Panc1 (cell line): ENCODE measurements around the gene WRAP73. TPM values are rescaled to one million over a fixed set of nuclear protein-coding genes. Genes with fewer than 3 reads are reported as not detected.

Experiments
- ATAC-seq: fragments of 200-7000 bp; cut with Tn5 transposase; 2 replicates; pipeline ENCODE4 v1.9.1; 2020; ENCODE audit warnings: mild to moderate bottlenecking, moderate library complexity
- BruUV-seq: library from RNA; stranded (reverse); fragments of 400-500 nt; replicated peaks from 2 replicates; lab custom pipeline; 2021; lab: Mats Ljungman, UMichigan
- CTCF ChIA-PET: fragments of 300-600 bp; sonication (Branson Sonifier 250); formaldehyde crosslinking; loops from one replicate; lab custom pipeline; 2022; ENCODE audit warnings: antibody characterized with exemption; lab: Charles Lee
- POLR2A ChIA-PET: fragments of 300-600 bp; sonication (Branson Sonifier 250); formaldehyde crosslinking; loops from one replicate; lab custom pipeline; 2022; ENCODE audit warnings: antibody characterized with exemption; lab: Charles Lee
- DNase-seq: peaks from one replicate; pipeline ENCODE4 v3.0.0-alpha.2; 2010; ENCODE audit warnings: low read depth, low spot score
- H3K27ac ChIP-seq: 2 replicates; pipeline ENCODE4 v1.5.1; 2011; ENCODE audit warnings: mild to moderate bottlenecking, low read length, inconsistent platforms
- H3K27me3 ChIP-seq: fragments of 200-500 bp; sonication (Bioruptor generic); 2 replicates; pipeline ENCODE4 v1.6.0; 2014; ENCODE audit warnings: low read length, inconsistent platforms; ENCODE audit not compliant: control insufficient read depth, insufficient read depth
- H3K36me3 ChIP-seq: fragments of 200-500 bp; sonication (Bioruptor generic); 2 replicates; pipeline ENCODE4 v1.5.1; 2014; ENCODE audit warnings: inconsistent platforms, mild to moderate bottlenecking, low read length, moderate library complexity; ENCODE audit not compliant: control insufficient read depth, insufficient read depth
- H3K4me1 ChIP-seq: 2 replicates; pipeline ENCODE4 v1.5.1; 2011; ENCODE audit warnings: inconsistent platforms, mild to moderate bottlenecking, low read length, moderate library complexity; ENCODE audit not compliant: control insufficient read depth, insufficient read depth
- H3K4me3 ChIP-seq, 2 experiments: 2 replicates each; pipeline ENCODE4 v1.5.1; 2011 to 2012; ENCODE audit warnings: low read depth in 2 of 2, low read length in 2 of 2, mild to moderate bottlenecking in 2 of 2, inconsistent platforms in 1 of 2, moderate library complexity in 1 of 2
- H3K9me3 ChIP-seq: fragments of 200-500 bp; sonication (Bioruptor generic); 2 replicates; pipeline ENCODE4 v1.5.1; 2014; ENCODE audit warnings: low read depth, mild to moderate bottlenecking, inconsistent platforms, low read length, moderate library complexity; ENCODE audit not compliant: control insufficient read depth, insufficient read depth
- CTCF ChIP-seq: fragments of 450-650 bp; IDR thresholded peaks from 2 replicates; pipeline ENCODE4 v1.5.1; 2017; ENCODE audit warnings: mild to moderate bottlenecking
- POLR2AphosphoS5 ChIP-seq: IDR thresholded peaks from 2 replicates; pipeline ENCODE4 v1.6.1; 2012; ENCODE audit warnings: mild to moderate bottlenecking, low read depth, low read length, moderate library complexity
- REST ChIP-seq, 2 experiments: IDR thresholded peaks; 2 replicates each; pipeline ENCODE4 v1.6.1; 2011 to 2012; ENCODE audit warnings: low read depth in 2 of 2, control low read depth in 1 of 2, low read length in 1 of 2, mild to moderate bottlenecking in 1 of 2, moderate library complexity in 1 of 2; ENCODE audit not compliant: insufficient read depth in 1 of 2
- SIN3A ChIP-seq: IDR thresholded peaks from 2 replicates; pipeline ENCODE4 v1.6.1; 2012; ENCODE audit warnings: low read depth, mild to moderate bottlenecking, low read length, moderate library complexity, borderline replicate concordance; ENCODE audit not compliant: insufficient read depth
- TCF7L2 ChIP-seq: IDR thresholded peaks from 2 replicates; pipeline ENCODE4 v1.6.1; 2011; ENCODE audit warnings: mild to moderate bottlenecking, low read depth, low read length, inconsistent platforms
- in situ Hi-C: cut with HindIII; loops from 2 replicates; pipeline ENCODE4 v1.10.0; 2016; ENCODE audit warnings: low sequenced_read_pairs, low pct_unique_long_range_greater_than_20kb
- intact Hi-C: fragments of 100-400 bp; cut with micrococcal nuclease; formaldehyde crosslinking; loops from one replicate; pipeline ENCODE4 v1.10.0; 2022; ENCODE audit not compliant: unreplicated experiment
- total RNA-seq: library from RNA; stranded (reverse); gene quantifications from one replicate; pipeline ENCODE4 v1.2.1, GENCODE V29; 2021; ENCODE audit not compliant: unreplicated experiment

Gene WRAP73
- total RNA-seq, 1 experiment from 2014 or later = 27.1 TPM

GRCh38 chr1:3638027-3638426 is 11.9 kb downstream of the WRAP73 start:
- H3K4me1 ChIP-seq = no peaks in the 10 kb centered on the region
- H3K4me3 ChIP-seq = no peak overlapping the region
- in situ Hi-C loops = no loop called here
- intact Hi-C loops = no loop called here
- no peaks in the 10 kb centered on the region for H3K27me3 ChIP-seq
- H3K27ac ChIP-seq = no peak overlapping the region
- no peaks in the 10 kb centered on the region for H3K9me3 ChIP-seq
- TF ChIP-seq POLR2AphosphoS5 (no peak), CTCF (no peak), REST (IDR thresholded peaks at IDR 0.05; ENCODE audit: insufficient read depth in 1 of 2, low read depth in 2 of 2, low read length in 1 of 2) (no peak), TCF7L2 (no peak), SIN3A (no peak)
- no peak for ATAC-seq
- ChIA-PET POLR2A (no interaction called here), CTCF (no interaction called here)
- no TSS peak for BruUV-seq
- no peak for DNase-seq
- H3K36me3 ChIP-seq = peaks cover 2% of the 10 kb centered on the region; the same call in 1 of the 2 replicates

- TF ChIP-seq REST (IDR thresholded peaks at IDR 0.05; ENCODE audit: insufficient read depth in 1 of 2, low read depth in 2 of 2, low read length in 1 of 2) = no peak
- TF ChIP-seq CTCF = no peak
- TF ChIP-seq POLR2AphosphoS5 = no peak
- no peak for TF ChIP-seq SIN3A
- no peak for TF ChIP-seq TCF7L2
- DNase-seq (no peak), ATAC-seq (no peak)
- Histone ChIP-seq H3K27me3 (no peaks in the 10 kb centered on the region), H3K36me3 (peaks cover 3% of the 10 kb centered on the region; the same call in 1 of the 2 replicates), H3K9me3 (no peaks in the 10 kb centered on the region), H3K27ac (no peak overlapping the region), H3K4me1 (no peaks in the 10 kb centered on the region), H3K4me3 (no peak overlapping the region)
- in situ Hi-C loops (no loop called here), intact Hi-C loops (no loop called here)
- POLR2A ChIA-PET = no interaction called here
- no TSS peak for BruUV-seq
- CTCF ChIA-PET = no interaction called here
Measured at GRCh38 chr1:3636531-3636930, 13.4 kb downstream of the WRAP73 start.
